Epithelial cell of prostate (primary cell): Measurements from ENCODE around the gene ANKS1B.

Experiments used
- DNase-seq: peaks from one replicate; pipeline ENCODE4 v3.0.0-alpha.2; 2011; ENCODE audit warnings: low read depth, low spot score
- H3K27ac ChIP-seq: fragments of 450-650 bp; 2 replicates; pipeline ENCODE4 v1.5.1; 2017; ENCODE audit warnings: mild to moderate bottlenecking

Gene ANKS1B

DNA sequence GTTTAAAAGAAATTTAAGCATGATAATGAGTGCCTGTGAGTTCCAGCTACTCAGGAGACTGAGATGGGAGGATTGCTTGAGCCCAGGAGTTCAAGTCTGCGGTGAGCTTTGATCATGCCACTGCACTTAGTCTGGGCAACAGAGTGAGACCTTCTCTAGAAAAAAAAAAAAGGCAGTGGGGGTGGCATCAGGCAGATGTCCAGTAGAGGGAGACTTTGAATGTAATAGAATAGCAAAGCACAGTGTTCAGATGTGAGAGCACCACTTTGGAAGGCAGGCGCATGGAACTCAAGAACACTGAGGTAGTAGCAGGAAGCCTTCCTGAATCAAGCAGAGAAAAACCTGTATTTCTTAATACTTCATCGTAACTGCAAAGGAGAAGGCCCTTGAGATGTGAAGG, 731.7 kb downstream of the ANKS1B start:
- no peak overlapping the region for H3K27ac ChIP-seq
- no peak for DNase-seq

GRCh38 chr12:99250091-99250490, 734.6 kb downstream of the ANKS1B start:
- DNase-seq, result no peak
- no peak overlapping the region for H3K27ac ChIP-seq

- DNase-seq, result no peak
- H3K27ac ChIP-seq, result no peak overlapping the region
Measured at GRCh38 chr12:99249543-99249942, 735.2 kb downstream of the ANKS1B start.

GRCh38 chr12:99237907-99238538, 746.7 kb downstream of the ANKS1B start:
- DNase-seq, result peak; percentile 39
- H3K27ac ChIP-seq, result peak overlapping the region; percentile 45

DNA sequence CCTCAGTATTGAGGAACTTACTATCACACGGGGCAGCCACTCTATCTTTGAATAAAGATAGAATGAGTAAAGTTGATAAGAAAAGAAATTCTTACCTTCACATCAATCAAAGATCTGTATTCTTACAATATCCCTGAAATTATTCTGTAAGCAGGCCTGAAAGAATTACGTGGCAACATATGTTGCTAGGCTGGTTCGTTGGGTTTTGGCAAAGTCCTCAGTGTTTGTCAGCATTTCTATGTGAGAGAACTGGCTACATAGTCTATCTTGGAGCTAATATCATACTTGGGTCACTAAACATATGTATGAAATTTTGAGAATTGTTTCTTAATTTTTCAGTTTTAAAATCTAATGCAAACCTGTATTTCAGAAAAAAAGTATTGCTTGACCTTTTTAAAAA, 749.4 kb downstream of the ANKS1B start:
- no peak overlapping the region for H3K27ac ChIP-seq
- DNase-seq, result no peak

- no peak for DNase-seq
- no peak overlapping the region for H3K27ac ChIP-seq
Measured at GRCh38 chr12:99234702-99235101, 750.0 kb downstream of the ANKS1B start.

- DNase-seq, result no peak
- no peak overlapping the region for H3K27ac ChIP-seq
Measured at GRCh38 chr12:99232324-99232723, 752.4 kb downstream of the ANKS1B start.

DNA sequence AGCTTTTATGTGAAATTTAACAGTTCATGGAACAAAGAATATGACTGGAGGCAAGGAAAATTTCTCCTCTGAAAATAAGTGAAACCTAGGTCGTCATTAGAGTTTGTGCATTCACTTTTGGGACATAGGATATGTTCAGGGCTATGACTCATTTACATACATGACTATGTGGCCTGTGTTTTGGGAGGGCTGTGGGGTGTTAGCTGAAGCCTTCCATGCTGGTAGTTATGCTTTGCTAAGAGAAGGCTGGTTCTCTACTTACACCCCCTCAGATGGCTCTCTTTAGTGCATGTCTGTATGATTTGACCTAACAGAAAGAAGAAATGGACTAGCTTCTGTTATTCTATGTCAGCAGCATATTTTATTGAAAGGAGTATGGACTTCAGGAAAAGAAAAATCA, 753.7 kb downstream of the ANKS1B start:
- DNase-seq, result no peak
- no peak overlapping the region for H3K27ac ChIP-seq

- no peak overlapping the region for H3K27ac ChIP-seq
- no peak for DNase-seq
Measured at GRCh38 chr12:99224237-99224636, 760.5 kb downstream of the ANKS1B start.

DNA sequence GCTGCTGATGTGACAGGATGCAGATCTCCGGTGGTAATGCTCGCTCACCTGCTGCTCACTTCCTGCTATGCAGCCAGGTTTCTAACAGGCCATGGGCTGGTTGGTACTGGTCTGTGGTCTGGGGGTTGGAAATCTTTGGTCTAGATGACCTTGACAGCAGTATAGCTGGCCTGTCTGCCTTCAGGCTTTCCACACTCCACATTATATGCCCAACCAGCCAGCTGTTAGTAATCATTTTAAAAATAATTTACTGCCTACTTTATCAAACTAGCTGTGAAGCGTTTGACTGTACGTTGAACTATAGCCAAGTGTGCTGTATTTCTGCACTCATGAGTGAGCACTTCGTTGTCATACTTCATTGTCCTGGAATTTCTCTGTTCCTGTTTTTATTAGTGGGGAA, 761.2 kb downstream of the ANKS1B start:
- H3K27ac ChIP-seq, result no peak overlapping the region
- no peak for DNase-seq

- H3K27ac ChIP-seq, result no peak overlapping the region
- DNase-seq, result no peak
Measured at GRCh38 chr12:99213047-99213446, 771.7 kb downstream of the ANKS1B start.

GRCh38 chr12:99212275-99212674, 772.5 kb downstream of the ANKS1B start:
- DNase-seq, result no peak
- H3K27ac ChIP-seq, result no peak overlapping the region

- no peak overlapping the region for H3K27ac ChIP-seq
- no peak for DNase-seq
Measured at GRCh38 chr12:99205111-99205510, 779.6 kb downstream of the ANKS1B start.

GRCh38 chr12:99201906-99202645, 782.7 kb downstream of the ANKS1B start:
- no peak overlapping the region for H3K27ac ChIP-seq
- no peak for DNase-seq

GRCh38 chr12:99200711-99201384, 783.9 kb downstream of the ANKS1B start:
- no peak for DNase-seq
- H3K27ac ChIP-seq, result peak overlapping the region; percentile 53

GRCh38 chr12:99195474-99195873, 789.3 kb downstream of the ANKS1B start:
- no peak overlapping the region for H3K27ac ChIP-seq
- DNase-seq, result no peak

DNA sequence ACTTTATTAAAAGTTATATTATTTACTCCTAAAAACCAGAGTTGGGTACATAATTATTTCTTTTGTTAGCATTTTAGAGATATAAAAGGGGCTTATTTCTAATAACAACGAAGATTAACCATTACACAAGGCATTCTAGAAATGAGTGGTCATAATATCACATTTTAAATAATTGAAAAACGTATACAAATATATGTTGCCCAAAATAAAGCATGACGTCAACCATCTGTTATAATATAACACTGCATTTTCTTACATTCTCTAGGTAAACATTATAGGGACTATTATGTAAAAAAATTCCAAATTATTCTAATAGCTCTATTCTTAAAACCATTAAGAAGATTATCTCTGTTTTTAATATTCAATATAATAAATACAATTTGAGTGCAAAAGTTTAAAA, 792.2 kb downstream of the ANKS1B start:
- H3K27ac ChIP-seq, result no peak overlapping the region

GRCh38 chr12:99176871-99177270, 807.9 kb downstream of the ANKS1B start:
- DNase-seq, result no peak
- H3K27ac ChIP-seq, result no peak overlapping the region

More for the DNA sequence above, 792.2 kb downstream of the ANKS1B start:
- no peak for DNase-seq

DNA sequence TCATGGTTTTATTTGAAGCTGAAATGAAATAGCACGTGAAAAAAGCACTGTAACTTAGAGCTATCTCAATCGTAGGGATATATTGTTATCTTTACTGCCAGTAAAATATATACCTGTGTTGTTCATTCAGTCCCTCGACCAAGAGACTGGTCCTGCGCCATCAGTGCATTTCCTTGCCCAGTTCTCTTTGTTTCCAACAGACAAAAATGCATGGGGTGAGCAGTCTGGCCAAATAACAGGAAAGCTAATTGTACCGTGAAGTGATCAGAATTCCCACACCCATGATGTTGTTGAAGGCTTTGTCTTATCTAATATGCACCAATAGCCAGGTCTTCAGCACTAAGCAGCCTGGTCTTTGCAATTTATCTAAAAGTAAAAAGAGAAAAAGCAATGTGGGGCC, 814.3 kb downstream of the ANKS1B start:
- H3K27ac ChIP-seq, result no peak overlapping the region
- no peak for DNase-seq

GRCh38 chr12:99170037-99170436, 814.7 kb downstream of the ANKS1B start:
- DNase-seq, result no peak
- no peak overlapping the region for H3K27ac ChIP-seq

DNA sequence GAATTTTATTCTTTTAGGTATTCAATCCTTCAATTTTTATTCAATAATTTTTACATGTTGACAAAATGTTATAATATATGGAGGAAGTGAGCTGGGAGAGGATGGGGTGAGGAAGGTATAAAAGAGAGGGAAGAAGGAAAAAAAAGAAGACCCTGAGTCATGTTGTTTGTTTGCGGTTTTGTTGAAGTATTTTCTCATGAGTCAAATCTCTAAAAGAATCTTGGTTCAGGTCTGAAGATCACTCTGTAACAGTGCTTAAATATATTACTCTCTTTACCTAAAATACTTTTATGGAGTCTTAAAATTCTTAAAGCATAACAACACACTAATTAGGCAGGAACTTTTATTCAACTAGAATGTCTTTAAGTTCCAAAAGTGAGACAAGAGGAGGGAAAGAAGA, 826.8 kb downstream of the ANKS1B start:
- H3K27ac ChIP-seq, result no peak overlapping the region
- DNase-seq, result no peak

DNA sequence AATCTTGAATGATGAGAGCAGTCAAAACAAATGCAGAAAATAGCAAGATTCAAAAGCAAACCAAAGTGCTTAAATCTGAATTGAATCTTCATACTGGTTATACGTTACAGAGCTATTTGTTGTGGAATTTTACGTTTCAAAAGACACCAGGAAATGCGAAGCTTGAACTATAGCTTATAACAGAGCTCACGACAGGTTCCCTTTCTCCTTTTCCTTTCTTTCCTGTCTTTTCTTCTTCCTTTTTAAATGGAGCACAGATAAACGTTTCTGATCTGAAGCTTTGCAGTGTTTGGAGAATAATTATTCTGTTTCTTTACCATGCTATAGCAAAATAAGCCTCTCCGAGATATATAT, 829.8 kb downstream of the ANKS1B start:
- DNase-seq, result no peak
- no peak overlapping the region for H3K27ac ChIP-seq
